Posterior vena cava (tissue), 2 donors: Measurements from ENCODE around the gene GDPD5. TPM values are rescaled to one million over a fixed set of nuclear protein-coding genes. Genes with fewer than 3 reads are reported as not detected.

Experiments used
- DNase-seq: peaks from one replicate; pipeline ENCODE4 v3.0.0-alpha.2; 2020; ENCODE audit warnings: low spot score
- intact Hi-C, 2 donors: fragments of 100-400 bp; cut with DNase I; formaldehyde crosslinking; loops; one replicate each; pipeline versions ENCODE4 v1.14.1 to v1.14.2; 2022 to 2023
- total RNA-seq, 2 donors: library from RNA; stranded (reverse); fragmentation: NEBNext Ultra II Directional; extraction: Animal tissue kit (Norgen Biotek cat#: 25700); gene quantifications; one replicate each; pipeline ENCODE4 v1.2.1, GENCODE V29; 2021
- donor health status: DM: yes; HTN: yes; CAD: no.
- donor health status: DM: yes; HTN: yes; CAD: no.

GDPD5 gene
- total RNA-seq, 2 donors from 2014 or later = 30.1 to 37.5 TPM

GRCh38 chr11:75538150-75538942, 12.6 kb upstream of the GDPD5 start:
- DNase-seq = no peak
- intact Hi-C loops = no loop called here

DNA sequence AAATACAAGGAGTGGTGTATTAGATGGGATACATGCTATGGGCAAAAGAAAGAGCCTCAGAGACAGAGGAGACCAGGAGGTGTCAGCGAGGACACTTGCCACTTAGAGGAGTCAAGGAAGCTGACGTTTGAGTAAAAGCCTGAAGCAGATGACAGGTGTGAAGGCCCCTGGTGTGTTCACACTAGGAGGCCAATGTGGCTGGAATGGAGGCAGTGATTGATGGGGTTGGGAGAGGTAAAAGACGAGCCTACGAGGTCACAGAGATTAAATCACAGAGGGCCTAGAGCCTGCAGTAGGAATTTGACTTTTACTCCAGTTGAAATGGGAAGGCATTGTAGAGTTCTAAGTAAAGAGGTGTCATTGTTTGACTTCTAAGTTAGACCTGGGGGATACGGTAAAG, 12.0 kb upstream of the GDPD5 start:
- DNase-seq = no peak
- intact Hi-C loops = no loop called here

DNA sequence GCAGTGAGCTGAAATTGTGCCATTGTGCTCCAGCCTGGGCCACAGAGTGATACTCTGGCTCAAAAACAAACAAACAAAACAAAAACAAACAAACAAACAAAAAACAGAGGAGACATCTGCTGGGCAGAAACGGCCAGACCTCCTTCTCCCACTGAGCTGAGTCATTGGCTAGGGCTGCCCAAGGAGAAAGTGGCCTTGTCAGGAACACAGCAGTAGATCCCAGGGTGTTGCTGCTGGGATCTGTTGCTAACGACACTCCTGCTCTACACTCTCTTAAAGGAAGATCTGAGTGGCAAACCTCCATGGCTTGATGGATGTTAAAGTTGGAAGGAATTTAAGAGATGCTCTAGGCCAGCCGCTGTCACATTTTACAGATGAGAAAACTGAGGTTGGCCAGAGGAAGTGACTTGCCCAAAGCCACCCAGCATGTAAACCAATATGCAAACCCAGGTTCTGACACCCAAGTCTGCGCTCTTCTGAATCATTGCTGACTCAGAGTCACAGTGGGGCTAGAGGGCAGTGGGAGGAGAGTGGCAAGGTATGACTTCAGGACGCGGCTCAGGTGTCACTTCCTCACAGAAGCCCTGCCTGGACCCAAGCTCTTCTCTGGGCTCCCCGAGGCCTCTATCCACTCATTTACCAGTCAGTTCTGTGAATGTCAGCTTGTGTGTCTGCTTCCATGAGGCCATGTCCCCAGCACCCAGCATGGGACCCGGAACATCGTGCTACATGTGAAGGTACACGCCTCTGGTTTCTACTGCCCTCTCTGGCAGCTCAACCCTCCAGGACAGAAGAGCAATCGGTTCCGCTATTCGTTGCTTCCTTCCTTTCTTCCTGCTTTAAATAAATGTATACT, 11.3 kb upstream of the GDPD5 start:
- intact Hi-C loops = no loop called here
- DNase-seq = no peak

DNA sequence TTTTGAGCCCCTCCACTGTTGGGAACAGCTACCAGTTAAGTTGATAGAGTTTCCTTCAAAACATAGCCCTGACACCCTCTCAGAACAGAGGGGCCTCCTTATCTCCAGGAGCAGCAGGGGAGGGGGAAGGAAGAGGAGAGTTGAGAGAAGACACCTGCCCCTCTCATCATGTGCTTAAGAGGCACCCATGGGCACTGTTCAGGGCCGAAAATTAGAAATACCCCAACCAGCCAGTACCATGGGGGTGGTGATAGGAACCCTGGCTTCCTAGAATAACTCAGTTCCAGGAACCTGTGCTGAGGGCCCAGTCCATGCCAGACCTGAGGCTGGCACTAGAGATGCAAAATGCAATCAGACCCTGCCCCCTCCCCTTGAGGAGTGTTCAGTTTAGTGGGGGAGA, 9.3 kb upstream of the GDPD5 start:
- DNase-seq = no peak

DNA sequence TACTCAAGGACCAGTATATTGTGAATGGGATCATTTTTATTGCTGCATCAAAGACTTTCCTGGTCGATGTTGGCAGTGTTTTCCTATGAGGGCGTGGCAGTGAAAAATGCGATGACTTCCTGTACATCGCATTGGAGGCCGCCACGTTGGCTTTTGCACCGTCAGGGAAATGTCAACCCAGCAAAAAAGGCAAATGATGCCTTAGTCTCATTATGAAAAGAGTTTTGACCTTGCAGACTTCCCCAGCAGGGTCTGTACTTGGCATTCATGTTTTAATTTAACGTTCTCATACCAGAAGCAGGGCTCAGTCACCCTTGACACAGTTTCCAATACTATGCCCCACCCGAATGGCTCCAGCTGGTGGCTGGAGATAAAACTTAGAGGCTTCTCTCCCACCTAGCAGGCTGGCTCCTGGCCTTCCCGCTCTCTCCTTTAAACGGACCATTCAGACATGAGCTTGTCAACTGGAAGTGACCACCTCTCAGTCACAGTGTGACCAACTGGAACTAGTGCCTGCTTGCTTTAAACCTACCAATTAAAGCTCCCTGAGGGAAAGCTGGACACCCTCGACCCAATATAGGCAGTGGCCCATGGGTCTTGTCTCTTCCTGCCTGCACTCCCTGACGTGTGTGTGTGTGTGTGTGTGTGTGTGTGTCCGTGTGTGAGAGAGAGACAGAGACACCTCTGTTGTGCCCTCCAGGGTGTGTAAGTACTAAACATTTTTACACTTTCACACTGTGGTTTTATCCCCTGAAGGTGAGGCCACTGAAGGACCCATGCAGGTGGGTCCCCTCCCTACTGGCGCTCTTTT, 8.7 kb upstream of the GDPD5 start:
- no peak for DNase-seq
- intact Hi-C loops = loop anchor here in 1 of 2 donors (5.0 kb wide), 1 partner anchor 87 kb away; no protein-coding TSS in a partner anchor

More for the DNA sequence above, 9.3 kb upstream of the GDPD5 start:
- intact Hi-C loops = no loop called here

DNA sequence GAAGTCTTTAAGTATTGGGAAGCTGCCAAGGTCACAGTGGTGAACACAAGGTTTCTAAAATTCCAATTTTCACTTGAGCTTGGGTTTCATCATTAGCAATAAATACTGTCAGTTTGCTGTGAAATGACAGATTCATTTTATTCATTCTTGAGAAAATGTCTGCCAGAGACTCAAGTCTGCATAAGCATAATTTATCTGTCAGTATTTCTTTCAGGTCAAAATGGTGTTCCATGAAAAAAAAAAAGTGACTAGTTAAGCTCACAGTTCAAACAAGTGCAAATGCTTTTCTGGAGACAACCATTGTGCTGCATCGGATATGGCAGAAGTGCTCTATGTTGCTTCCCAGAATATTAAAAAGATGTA, 8.1 kb upstream of the GDPD5 start:
- intact Hi-C loops = loop anchor here in 1 of 2 donors (5.0 kb wide), 1 partner anchor 87 kb away; no protein-coding TSS in a partner anchor
- DNase-seq = no peak

DNA sequence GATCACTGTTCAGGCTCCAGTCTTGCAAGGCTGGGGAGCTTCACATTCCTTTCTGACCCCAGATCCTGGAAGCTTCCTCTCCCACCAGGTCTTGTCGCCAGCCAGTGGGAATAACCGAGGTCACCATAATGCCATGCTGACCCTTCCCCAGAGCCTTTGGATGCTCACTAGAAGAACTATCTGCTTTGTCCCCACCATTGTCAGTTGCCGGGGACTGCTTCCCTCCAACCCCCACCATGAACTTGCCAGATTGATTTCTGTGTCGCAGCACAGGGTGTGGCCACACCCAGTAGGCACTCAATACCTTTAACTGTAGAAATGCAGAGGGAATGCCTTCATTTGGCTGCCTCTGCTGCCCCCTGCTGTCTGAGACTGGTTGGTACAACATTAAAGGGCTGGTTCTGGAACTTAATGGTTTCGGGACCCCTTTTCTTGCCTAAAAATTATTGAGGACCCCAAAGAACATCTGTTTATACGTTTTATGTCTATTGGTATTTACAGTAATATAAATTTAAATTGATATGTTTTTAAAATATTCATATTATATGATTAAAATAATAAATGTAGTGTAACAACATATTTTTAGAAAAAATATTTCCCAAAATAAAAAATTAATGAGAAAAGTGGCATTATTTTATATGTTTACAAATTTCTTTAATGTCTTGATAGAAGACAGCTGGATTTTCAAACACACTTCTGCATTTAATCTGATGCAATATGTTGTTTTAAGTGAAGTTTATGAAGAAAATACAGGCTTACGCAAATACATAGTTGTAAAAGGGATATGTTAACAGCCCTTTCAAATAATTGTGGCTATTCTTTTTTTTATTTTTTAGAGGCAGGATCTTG, 6.7 kb upstream of the GDPD5 start:
- no peak for DNase-seq
- intact Hi-C loops = loop anchor here in 1 of 2 donors (5.0 kb wide), 1 partner anchor 85 kb away; no protein-coding TSS in a partner anchor

GRCh38 chr11:75531325-75531724, 5.6 kb upstream of the GDPD5 start:
- intact Hi-C loops = loop anchor here (1.0 to 5.0 kb wide), 3 partner anchors 84 to 143 kb away; no protein-coding TSS in a partner anchor
- no peak for DNase-seq

GRCh38 chr11:75530577-75530976, 4.8 kb upstream of the GDPD5 start:
- intact Hi-C loops = loop anchor here (2.0 to 5.0 kb wide), 2 partner anchors 83 to 86 kb away; no protein-coding TSS in a partner anchor
- DNase-seq = no peak

DNA sequence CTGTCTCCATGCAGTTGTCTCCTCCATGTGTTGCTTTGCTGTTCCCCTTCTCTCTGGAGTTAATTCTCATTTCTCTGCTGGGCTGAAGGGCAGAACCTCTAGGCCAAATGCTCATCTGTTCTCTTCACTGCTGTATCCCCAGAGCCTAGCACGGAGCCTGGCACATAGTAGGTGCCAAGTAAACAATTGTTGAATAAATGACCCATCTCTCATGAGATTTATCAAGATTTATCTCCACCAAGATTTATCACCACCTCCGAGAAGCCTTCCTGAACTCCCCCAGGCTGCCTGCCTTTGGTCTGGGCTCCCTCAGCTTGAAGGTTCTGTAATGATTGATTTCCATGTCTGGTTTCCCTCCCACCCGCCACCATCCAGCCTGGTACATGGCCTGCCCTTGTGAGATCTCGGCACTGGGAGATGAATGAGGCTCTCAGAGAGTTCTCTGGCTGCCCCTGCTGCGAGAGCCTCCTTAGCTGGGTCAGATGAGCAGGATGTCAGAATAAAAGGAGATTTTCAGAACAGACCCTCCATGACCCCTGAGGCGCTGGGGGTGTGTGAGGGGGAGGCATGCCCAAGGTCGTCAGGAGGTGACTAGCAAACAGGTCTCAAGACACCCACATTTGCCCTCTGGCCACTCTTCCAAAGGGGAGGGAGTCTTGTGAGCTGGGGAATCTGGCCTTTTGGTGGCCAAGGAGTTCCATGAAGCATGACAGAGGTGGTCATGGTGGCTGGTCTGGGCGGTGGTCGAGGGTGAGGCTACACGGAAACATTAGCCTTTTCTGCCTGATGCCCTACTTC, 2.4 kb upstream of the GDPD5 start:
- intact Hi-C loops = loop anchor here in 1 of 2 donors (10.0 kb wide), 1 partner anchor 243 kb away; no protein-coding TSS in a partner anchor
- no peak for DNase-seq

- intact Hi-C loops = loop anchor here in 1 of 2 donors (10.0 kb wide), 1 partner anchor 242 kb away; no protein-coding TSS in a partner anchor
- no peak for DNase-seq
Observed at GRCh38 chr11:75527130-75527529, 1.4 kb upstream of the GDPD5 start.

DNA sequence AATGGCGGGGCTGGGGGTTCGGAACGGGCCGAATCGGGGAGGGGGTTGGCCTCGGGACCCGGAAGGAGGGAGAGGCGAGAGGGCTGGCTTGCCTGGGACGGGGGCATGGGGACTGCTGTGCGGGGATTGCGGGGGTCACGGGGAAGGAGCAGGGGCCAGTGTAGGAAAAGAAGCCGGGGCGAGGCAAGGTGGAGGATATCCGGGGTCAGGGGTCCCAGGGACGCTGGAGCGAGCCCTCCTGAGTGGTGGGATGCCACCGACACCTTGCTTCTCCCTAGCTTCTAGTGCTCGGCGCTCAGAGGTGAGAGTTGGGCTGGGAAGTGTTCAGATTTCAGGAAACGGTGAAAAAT, 426 bp upstream of the GDPD5 start:
- intact Hi-C loops = loop anchor here in 1 of 2 donors (10.0 kb wide), 1 partner anchor 241 kb away; no protein-coding TSS in a partner anchor
- no peak for DNase-seq

GRCh38 chr11:75524665-75525432, 892 bp downstream of the GDPD5 start:
- no peak for DNase-seq
- intact Hi-C loops = loop anchor here in 1 of 2 donors (10.0 kb wide), 1 partner anchor 240 kb away; no protein-coding TSS in a partner anchor

DNA sequence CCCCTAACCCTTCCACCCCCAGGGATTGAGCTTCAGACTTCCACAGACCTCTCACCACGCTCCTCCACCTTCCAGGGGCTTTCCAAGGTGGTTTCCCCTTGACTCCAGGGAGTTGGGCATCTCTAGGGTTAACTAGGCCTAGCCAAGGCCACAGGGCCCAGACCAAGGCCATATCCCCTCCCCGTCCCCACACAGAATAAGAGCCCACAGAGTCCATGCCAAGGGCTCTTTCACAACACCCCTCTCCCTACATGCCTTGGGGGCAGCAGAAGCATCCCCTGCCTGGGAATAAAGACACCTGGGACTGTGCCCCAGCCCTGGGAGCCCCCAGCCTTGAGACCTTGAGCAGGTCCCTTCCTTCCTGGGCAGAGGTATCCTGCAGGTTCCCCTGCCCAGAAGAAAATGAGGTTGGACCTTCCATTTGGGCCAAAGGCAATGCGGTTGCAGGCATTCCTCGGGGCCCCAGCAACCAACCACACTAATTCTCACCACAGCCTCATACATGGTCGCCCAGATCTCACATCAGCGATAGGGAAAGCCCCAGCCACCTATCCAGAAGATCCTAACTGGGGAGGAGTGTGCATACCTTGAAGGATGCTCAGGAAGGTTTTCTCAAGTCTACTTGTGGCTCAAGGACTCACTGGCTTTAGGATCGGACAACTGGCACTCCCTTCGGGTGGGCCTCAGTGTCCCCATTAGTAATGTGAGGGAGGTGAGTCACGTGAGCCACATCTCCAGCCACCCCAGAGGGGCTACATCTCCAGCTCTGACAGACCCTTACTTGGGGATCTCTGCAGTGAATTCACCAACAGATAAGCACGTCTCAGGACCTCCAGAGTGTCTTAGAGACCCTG, 1.7 kb downstream of the GDPD5 start:
- intact Hi-C loops = loop anchor here in 1 of 2 donors (10.0 kb wide), 1 partner anchor 239 kb away; no protein-coding TSS in a partner anchor
- no peak for DNase-seq

DNA sequence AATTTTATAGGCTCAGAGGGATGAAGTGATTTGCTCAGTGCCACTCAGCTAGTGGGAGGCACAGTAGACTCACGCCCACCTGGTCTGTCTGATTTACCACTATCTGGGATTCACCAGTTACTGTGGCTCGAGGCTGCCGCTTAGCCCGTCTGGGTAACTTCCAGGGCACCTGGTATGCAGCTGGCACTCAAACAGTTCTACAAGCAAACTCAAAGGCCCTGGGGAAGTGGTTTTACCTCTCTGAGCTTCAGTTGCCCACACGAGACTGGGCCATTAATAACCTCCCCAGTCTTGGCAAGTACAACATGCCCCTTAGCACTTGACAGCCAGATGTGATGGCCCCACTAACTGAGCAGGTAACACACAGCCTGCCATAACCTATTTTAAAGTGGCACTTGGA, 2.6 kb downstream of the GDPD5 start:
- no peak for DNase-seq
- intact Hi-C loops = loop anchor here in 1 of 2 donors (10.0 kb wide), 1 partner anchor 238 kb away; no protein-coding TSS in a partner anchor
